ENCODE results near the gene ZNF497.
A peak's percentile ranks its signal among the peaks of the same experiment; 100 is the strongest.

The ZNF497 gene

GRCh38 chr19:58362272-58362994 lies at the start of gene ZNF497:
TSS of gene ZNF497 (minus strand) at chr19:58362751. CDS start at chr19:58357635, 5,116 bp downstream.
- peak; percentile 95 to 97 for DNase-seq

- peak; percentile 34 to 69 for DNase-seq
These were observed 46.6 kb upstream of the ZNF497 start for GRCh38 chr19:58409010-58409790.

GRCh38 chr19:58408152-58409009 lies 45.8 kb upstream of the ZNF497 start, which contains the start of gene ZNF584:
TSS of gene ZNF584 (plus strand) at chr19:58408649. CDS start at chr19:58409148, 499 bp downstream.
- DNase-seq: peak; percentile 93 to 98

- DNase-seq: no peak
These were observed 45.2 kb upstream of the ZNF497 start for GRCh38 chr19:58407658-58408151.

- no peak for DNase-seq
These were observed 44.5 kb upstream of the ZNF497 start for GRCh38 chr19:58406818-58407657.

- DNase-seq: peak in 1 of 2 experiments; percentile 68
These were observed 41.4 kb upstream of the ZNF497 start for GRCh38 chr19:58403920-58404478.

GRCh38 chr19:58401840-58402421 lies 39.4 kb upstream of the ZNF497 start:
- DNase-seq: no peak

- DNase-seq: peak; percentile 99 to 100
These were observed 38.6 kb upstream of the ZNF497 start for GRCh38 chr19:58400916-58401839.

- DNase-seq: no peak
These were observed 37.9 kb upstream of the ZNF497 start for GRCh38 chr19:58400316-58400915.

GRCh38 chr19:58399903-58400302 lies 37.4 kb upstream of the ZNF497 start:
- DNase-seq: no peak

GRCh38 chr19:58398545-58398944 lies 36.0 kb upstream of the ZNF497 start:
- no peak for DNase-seq

GRCh38 chr19:58398087-58398486 lies 35.5 kb upstream of the ZNF497 start:
- no peak for DNase-seq

GRCh38 chr19:58397533-58398037 lies 35.0 kb upstream of the ZNF497 start:
- peak in 1 of 2 experiments; percentile 57 for DNase-seq

GRCh38 chr19:58396691-58397532 lies 34.4 kb upstream of the ZNF497 start:
- no peak for DNase-seq

- no peak for DNase-seq
These were observed 33.6 kb upstream of the ZNF497 start for GRCh38 chr19:58395979-58396627.

- DNase-seq: no peak
These were observed 32.8 kb upstream of the ZNF497 start, which contains the start of gene RNF225 for GRCh38 chr19:58395220-58395978. TSS of gene RNF225 (plus strand) at chr19:58395656. CDS start at chr19:58396090, 434 bp downstream.

GRCh38 chr19:58394821-58395219 lies 32.3 kb upstream of the ZNF497 start:
- no peak for DNase-seq

Data from NCI-H524 (cell line).